ENCODE results near the gene RHBDD1. TPM values are rescaled to one million over a fixed set of nuclear protein-coding genes. Genes with fewer than 3 reads are reported as not detected.

The RHBDD1 gene
- total RNA-seq, 1 donor from 2014 or later: 27.7 TPM

DNA sequence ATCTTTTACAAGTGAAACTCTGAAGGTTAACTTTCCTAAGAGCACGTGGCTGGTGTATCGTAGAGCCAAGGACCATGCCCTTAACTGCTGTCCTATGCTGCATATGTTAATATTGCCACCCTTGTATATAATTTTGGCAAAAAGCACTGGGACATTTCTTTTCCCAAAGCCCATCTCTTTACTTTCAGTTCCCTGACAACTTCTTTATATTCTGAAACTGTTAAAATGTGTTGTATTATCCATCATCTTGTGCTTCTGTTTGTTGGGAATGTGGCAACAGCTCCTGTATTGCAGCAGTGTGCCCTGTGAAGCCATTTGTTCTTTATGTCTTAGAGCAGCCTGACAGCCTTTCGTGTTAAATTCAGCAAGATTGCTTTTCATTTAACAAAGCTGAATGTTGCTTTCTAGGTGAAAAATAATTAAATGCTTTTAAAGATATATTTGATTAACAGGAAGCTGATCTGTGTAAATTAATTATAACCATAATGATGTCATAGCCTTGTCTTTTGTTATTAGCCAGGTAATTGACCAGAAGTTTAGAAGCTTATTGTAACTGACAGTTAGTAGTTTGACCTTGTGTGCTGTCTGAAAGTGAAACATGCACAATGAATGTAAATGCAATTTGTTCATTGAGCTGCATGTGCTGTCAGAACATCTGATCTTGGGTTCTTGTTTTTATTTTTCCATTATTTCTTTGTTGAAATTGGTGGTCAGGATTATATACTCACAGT is 9.7 kb downstream of the RHBDD1 start:
- Mint-ChIP-seq H3K27ac (ENCODE audit: unreplicated experiment) (no peak overlapping the region), H3K4me1 (ENCODE audit: unreplicated experiment) (peaks cover 2% of the 10 kb centered on the region), H3K9me3 (ENCODE audit: unreplicated experiment) (peaks cover 9% of the 10 kb centered on the region), H3K27me3 (ENCODE audit: unreplicated experiment) (no peaks in the 10 kb centered on the region), H3K36me3 (ENCODE audit: unreplicated experiment) (peaks cover 11% of the 10 kb centered on the region), H3K4me3 (ENCODE audit: unreplicated experiment) (no peak overlapping the region)
- no peak for TF ChIP-seq CTCF (IDR thresholded peaks at IDR 0.05)
- no peak for DNase-seq (ENCODE audit: extremely low spot score, unreplicated experiment)

DNA sequence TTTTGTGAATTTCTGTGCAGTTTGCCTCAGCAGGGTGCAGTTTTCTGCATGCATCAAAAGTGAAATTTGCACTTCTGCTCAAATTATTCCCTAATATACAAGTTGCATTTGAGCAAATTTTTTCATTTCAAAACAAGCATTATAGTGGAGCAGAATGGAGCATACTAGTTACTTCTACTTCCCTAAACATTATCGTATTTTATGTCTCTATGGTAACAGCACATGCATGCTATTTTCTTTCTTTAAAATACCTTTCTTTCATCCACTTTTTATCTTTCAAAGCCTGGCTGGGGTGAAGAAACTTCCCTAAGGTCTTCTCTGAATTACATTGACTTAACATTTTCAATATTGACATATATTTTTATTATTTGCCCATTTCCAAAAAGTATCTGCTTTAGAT is 11.2 kb downstream of the RHBDD1 start:
- no peak for TF ChIP-seq CTCF (IDR thresholded peaks at IDR 0.05)
- peaks cover 6% of the 10 kb centered on the region for H3K36me3 Mint-ChIP-seq (ENCODE audit: unreplicated experiment)
- no peak overlapping the region for H3K27ac Mint-ChIP-seq (ENCODE audit: unreplicated experiment)
- no peaks in the 10 kb centered on the region for H3K27me3 Mint-ChIP-seq (ENCODE audit: unreplicated experiment)
- no peak overlapping the region for H3K4me3 Mint-ChIP-seq (ENCODE audit: unreplicated experiment)
- peaks cover 6% of the 10 kb centered on the region for H3K9me3 Mint-ChIP-seq (ENCODE audit: unreplicated experiment)
- peaks cover 2% of the 10 kb centered on the region for H3K4me1 Mint-ChIP-seq (ENCODE audit: unreplicated experiment)
- DNase-seq (ENCODE audit: extremely low spot score, unreplicated experiment): no peak

DNA sequence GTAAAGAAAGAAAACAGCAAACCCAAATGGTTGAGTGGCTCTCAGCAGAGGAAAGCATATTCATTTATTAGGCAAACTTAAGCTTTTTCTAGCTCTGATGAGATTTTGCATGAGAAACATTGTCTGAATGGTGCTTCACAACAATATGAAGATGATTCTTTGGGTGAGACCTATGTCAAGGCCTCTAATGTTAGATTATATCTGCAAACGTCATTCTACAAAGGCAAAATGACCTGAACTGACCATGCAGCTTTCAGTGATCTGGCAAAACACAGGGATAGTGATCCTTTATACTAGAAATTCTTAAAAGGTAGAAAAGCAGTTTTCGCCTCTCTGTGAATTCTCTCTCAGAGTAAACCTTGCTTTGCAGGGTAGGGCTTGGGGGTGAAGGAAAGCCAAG is 11.7 kb downstream of the RHBDD1 start:
- H3K27me3 Mint-ChIP-seq (ENCODE audit: unreplicated experiment): no peaks in the 10 kb centered on the region
- no peak for DNase-seq (ENCODE audit: extremely low spot score, unreplicated experiment)
- H3K4me1 Mint-ChIP-seq (ENCODE audit: unreplicated experiment): peaks cover 2% of the 10 kb centered on the region
- peaks cover 2% of the 10 kb centered on the region for H3K36me3 Mint-ChIP-seq (ENCODE audit: unreplicated experiment)
- no peak overlapping the region for H3K4me3 Mint-ChIP-seq (ENCODE audit: unreplicated experiment)
- peaks cover 2% of the 10 kb centered on the region for H3K9me3 Mint-ChIP-seq (ENCODE audit: unreplicated experiment)
- no peak overlapping the region for H3K27ac Mint-ChIP-seq (ENCODE audit: unreplicated experiment)
- no peak for TF ChIP-seq CTCF (IDR thresholded peaks at IDR 0.05)

- Mint-ChIP-seq H3K9me3 (ENCODE audit: unreplicated experiment) (no peaks in the 10 kb centered on the region), H3K36me3 (ENCODE audit: unreplicated experiment) (no peaks in the 10 kb centered on the region), H3K4me1 (ENCODE audit: unreplicated experiment) (peaks cover 2% of the 10 kb centered on the region), H3K27ac (ENCODE audit: unreplicated experiment) (no peak overlapping the region), H3K27me3 (ENCODE audit: unreplicated experiment) (no peaks in the 10 kb centered on the region), H3K4me3 (ENCODE audit: unreplicated experiment) (no peak overlapping the region)
- DNase-seq (ENCODE audit: extremely low spot score, unreplicated experiment): no peak
- TF ChIP-seq CTCF (IDR thresholded peaks at IDR 0.05): no peak
Measured at GRCh38 chr2:226849349-226849748, 13.5 kb downstream of the RHBDD1 start.

- TF ChIP-seq CTCF (IDR thresholded peaks at IDR 0.05): no peak
- H3K4me3 Mint-ChIP-seq (ENCODE audit: unreplicated experiment): no peak overlapping the region
- H3K4me1 Mint-ChIP-seq (ENCODE audit: unreplicated experiment): peaks cover 2% of the 10 kb centered on the region
- H3K36me3 Mint-ChIP-seq (ENCODE audit: unreplicated experiment): no peaks in the 10 kb centered on the region
- no peak for DNase-seq (ENCODE audit: extremely low spot score, unreplicated experiment)
- H3K27me3 Mint-ChIP-seq (ENCODE audit: unreplicated experiment): no peaks in the 10 kb centered on the region
- no peak overlapping the region for H3K27ac Mint-ChIP-seq (ENCODE audit: unreplicated experiment)
- H3K9me3 Mint-ChIP-seq (ENCODE audit: unreplicated experiment): no peaks in the 10 kb centered on the region
Measured at GRCh38 chr2:226850024-226850423, 14.2 kb downstream of the RHBDD1 start.

Data from osteocyte (in vitro differentiated cells).